ENCODE data around the gene LINGO1.
A peak's percentile ranks its signal among the peaks of the same experiment; 100 is the strongest.

LINGO1 gene

DNA sequence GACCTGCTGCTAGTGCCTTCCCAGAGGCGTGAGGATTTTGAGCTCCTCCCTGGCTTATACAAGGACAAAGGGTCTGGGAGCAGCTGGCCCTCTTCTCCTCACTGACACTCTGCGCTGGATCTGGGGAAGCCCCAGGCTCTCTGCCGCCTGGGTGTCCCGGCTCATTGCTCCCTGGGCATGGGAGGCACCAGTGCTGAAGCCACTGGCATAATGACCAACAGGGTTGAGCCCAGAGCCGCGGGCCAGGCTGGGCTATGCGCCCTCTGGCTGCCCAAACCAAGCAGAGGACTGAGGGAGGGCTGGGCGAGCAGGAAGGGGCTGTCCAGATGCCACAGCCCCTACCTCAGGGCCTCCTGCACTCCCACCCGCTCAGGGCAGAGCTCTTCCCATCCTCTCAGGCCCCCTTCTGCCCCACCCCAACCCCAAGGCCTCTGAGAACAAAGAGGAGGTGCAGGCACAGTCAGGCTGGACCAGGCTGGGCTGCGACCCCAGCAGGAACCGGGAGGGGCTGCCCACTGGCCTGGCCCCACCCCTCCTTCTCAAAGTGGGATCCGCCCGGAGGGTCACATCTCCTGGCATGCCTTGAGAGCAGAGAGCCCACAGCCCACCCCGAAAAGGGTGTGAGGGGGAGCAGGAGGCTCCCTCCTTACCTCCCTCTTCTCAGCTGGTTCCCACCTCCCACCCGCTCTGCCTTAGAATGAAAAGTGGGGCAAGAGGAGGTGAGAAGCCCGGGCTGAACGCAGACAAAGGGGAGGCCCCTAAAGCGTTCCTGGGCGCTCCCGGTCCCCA lies 1.6 kb downstream of the LINGO1 start:
- DNase-seq = no peak

- no peak for DNase-seq
These were observed 2.7 kb downstream of the LINGO1 start for GRCh38 chr15:77630056-77630455.

- no peak for DNase-seq
These were observed 3.4 kb downstream of the LINGO1 start for GRCh38 chr15:77629070-77630030.

DNA sequence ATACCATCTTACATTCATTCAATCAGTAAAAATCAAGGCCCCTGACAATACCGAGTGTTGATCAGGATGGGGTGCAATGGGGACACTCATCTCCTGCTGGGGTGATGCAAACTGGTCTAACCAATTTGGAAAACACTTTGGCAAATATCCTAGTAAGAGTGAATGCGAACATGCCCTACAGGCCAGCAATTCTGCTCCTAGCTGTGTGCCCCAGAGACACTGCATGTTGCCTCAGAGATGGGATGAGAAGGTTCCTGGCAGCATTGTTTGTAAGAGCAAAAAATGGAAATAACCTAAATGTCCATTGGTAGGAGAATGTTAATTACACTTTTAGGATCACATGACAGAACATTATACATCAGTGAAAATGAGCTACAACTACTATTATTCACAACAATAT lies 4.7 kb downstream of the LINGO1 start:
- no peak for DNase-seq

- no peak for DNase-seq
These were observed 5.1 kb downstream of the LINGO1 start for GRCh38 chr15:77627581-77627980.

GRCh38 chr15:77627067-77627466 lies 5.6 kb downstream of the LINGO1 start:
- no peak for DNase-seq

GRCh38 chr15:77626002-77626401 lies 6.7 kb downstream of the LINGO1 start:
- no peak for DNase-seq

DNA sequence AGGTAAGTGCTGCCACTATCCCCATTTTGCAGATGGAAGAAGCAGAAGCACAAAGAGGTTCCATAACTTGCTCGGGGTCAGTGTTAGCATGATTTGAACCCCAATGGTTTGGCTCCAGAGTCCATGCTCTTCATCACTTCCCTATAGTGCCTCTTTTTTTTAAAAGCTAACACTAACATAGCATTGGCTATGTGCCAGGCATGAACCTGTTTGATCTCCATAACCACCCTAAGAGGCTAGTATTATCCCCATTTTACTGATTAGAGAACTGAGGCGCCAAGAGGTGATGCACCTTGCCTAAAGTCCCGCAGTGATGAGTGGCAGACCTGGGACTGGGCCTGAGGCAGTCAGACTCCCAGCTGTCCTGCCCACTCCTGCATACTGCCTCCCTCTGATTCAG lies 7.3 kb downstream of the LINGO1 start:
- no peak for DNase-seq

- peak; percentile 33 for DNase-seq
These were observed 7.8 kb downstream of the LINGO1 start for GRCh38 chr15:77624868-77625267.

DNA sequence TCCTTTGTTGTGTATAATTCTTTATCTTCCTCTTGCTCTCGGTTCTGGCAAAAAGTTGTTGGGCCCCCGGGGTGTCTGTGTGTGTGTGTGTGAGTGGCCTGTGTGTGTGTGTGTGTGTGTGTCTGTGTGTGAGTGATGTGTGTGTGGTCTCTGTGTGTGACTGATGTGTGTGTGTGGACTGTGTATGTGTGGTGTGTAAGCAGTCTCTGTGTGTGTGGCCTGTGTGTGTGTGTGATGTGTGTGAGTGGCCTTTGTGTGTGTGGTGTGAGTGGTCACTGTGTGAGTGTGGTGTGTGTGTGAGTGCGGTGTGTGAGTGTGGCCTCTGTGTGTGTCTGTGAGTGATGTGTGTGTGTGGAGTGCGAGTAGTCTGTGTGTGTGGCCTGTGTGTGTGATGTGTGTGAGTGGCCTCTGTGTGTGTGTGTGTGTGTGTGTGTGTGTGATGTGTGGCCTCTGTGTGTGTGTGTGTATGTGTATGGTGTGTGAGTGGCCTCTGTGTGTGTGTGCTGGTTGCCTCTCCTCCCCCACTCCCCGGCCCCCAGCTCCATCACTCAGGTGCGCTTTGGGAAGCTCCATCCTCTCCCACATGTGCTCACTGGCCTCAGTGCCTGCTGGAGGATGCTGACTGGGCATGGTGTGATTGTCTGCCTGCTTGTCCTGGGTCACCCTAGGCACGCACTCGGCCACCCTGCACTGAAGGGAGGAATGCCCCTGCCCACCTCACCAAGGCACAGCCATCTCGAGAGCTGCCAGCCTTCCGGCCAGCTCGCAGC lies 8.8 kb downstream of the LINGO1 start:
- no peak for DNase-seq

DNA sequence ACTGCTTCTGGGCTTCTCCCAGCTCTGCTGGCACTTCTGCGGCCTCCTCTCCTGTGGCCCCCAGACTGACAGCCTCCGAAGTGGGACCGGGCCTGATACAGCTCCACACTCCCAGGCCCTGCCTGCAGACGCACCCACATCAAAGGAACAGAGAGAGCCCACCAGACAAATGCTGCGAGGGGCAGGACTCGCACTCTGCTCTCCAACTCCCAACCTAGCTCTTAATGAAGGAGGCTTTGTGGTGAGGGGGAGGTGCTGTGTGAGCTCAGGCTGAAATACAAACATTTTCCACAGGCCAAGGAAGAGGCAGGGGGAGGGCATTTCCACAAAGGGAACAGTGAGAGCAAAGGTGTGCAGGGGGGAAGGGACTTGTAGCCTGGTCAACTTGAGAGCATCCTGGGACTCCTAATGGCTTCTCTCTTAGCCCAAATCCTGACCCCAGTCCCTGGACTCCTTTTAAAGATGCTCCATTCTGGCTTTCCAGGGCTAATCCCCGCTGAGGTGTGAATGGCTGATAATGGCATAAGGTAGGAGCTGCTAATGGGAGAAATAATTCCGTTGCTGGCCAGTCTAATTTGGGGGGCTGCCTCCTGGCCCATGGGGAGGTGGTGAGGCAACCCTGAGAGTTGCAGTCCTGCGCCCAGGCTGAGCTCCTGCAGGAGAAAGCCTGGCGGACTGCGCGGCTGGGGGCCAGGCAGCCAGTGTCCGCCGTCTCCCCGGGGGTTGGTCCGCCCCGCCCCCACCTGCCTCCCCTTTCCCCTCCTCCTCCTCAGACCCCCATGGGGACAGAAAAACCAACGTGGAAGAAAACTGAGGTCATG lies 9.6 kb downstream of the LINGO1 start:
- DNase-seq = no peak

DNA sequence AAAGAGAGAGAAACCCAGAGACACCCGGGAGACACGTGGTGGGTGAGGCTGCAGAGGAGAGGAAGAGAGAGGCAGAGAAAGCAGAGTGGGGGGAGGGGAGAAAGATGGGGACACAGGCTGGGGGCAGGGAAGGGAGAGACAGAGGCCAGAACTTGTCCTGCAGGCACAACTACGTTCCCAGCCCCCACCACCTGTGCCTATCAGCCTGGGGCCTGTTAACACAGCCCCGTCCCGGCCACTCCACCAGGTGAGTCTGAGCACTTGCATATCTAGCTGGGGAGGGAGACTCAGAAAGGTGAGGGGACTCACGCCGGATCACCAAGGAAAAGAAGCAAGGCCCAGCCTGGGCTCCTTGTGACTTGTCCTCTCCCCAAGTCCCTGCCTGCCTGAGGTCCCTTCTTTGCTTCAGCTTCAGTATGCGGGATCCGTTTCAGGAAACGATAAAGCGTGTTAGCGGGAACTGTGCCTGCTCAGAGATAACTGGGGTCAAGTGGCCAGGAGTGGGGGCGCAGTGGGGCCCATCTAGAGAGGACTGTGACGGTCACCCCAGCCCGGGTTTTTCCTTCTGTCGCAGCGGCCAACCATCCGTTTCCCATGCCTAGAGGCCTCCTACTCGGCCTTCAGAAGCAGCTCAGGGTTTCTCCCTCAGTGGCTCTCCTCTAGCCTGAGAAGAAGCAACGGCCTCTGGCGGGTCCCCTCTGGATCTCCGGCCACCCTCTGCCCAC lies 10.3 kb downstream of the LINGO1 start:
- no peak for DNase-seq

GRCh38 chr15:77621847-77622208 lies 10.9 kb downstream of the LINGO1 start:
- no peak for DNase-seq

GRCh38 chr15:77620960-77621647 lies 11.6 kb downstream of the LINGO1 start:
- DNase-seq = no peak

- DNase-seq = no peak
These were observed 12.4 kb downstream of the LINGO1 start for GRCh38 chr15:77620297-77620696.

- no peak for DNase-seq
These were observed 12.8 kb downstream of the LINGO1 start for GRCh38 chr15:77619883-77620282.

DNA sequence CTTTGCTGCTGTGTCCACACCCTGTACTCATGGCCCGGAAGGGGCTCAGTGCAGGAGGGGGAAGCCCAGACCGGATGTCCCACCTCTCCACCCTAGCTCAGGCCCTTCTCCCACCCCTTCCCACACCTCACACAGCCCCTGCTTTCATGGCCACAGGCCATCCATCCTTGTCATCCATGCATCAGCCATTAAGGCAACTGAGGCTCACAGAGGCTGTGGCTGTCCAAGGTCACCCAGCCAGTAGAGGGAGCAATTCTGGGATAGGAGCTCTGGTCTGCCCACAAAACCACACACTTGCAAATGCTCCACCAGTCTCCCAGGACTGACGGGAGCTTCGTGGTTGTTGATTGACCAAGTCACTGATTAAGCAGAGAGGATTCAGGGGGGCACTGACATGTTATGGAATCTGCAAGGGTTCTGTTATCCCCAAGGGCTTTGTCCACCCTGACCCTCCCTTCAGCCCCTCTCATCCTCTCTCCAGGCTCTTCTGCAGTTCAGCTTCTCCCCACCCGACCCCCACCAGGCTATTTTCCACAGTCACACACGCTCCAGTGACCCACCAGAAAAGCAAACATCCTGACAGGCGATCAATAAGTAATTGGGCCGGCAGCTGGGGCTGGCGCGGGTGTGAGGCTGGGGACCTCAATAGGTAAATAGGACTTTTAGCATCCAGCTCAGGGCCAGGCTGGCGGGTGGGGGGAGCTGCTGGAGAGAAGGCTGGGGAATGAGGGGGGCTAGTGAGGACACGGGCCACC lies 15.1 kb downstream of the LINGO1 start:
- no peak for DNase-seq

DNA sequence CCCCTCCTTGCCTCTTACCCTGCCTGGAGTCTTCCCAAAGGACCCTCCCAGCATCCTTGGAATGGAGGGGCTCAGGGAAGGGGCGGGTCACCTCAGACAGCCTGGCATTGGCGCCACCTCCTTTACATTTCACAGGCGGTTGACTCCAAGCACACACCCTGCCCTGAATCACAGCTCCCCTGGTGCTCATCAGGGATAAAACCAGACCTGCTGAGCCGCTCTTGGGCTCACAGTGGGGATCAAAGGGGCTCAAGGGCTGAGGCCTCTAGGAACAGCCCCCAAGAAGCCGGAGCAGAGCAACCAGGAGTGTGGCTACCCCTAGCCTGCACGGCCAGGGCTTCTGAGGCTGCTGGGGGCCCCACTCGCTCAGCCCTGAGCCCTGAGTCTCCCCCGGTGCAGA lies 16.6 kb downstream of the LINGO1 start:
- DNase-seq = peak; percentile 10

DNA sequence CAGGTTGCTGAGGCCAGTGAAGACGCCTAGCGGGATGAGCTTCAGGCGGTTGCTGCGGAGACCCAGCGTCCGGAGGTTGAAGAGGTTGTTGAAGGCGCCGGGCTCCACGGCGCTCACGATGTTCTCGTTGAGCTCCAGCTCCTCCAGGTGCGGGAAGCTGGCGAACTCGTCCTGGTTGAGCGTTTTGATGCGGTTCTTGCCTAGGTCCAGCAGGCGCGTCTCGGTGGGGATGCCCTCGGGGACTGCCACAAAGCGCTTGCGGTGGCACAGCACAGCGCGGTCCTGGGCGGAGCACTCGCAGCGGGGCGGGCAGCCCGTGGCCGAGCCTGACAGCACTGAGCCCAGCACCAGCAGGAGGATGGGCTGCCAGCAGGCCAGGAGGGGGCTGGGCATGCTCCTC lies 17.2 kb downstream of the LINGO1 start:
- DNase-seq = no peak

DNA sequence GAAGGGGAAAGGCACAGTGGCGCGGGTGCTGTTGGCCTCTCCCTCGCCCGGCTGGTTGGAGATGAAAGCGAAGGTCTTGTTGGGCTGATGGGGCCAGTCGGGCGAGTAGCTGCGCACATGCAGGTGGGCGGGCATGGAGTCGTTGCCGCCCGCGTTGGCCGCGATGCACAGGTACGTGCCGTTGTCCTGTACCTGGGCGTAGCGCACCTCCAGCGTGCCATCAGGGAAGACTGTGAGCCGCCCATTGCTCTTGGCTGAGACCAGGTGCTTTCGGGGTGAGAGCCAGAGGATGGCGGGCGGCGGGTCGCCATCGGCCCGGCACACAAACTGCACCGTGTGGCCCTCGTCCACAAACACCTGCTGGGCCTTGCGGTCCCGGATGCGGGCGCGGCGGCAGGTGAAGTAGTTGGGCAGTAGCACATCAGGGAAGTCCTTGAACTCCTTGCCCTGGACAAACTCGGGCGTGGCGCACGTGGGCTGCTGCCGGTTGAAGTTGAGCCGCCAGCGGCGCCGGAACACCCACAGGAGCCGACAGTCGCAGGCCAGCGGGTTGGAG lies 18.4 kb downstream of the LINGO1 start:
- no peak for DNase-seq

Measured in NCI-H2171 treated with DMSO at 0.1 percent for 48 hours (cell line).